ENCODE data around the gene YY1AP1. TPM values are rescaled to one million over a fixed set of nuclear protein-coding genes. Genes with fewer than 3 reads are reported as not detected.
"Not testable (repeated sequence)": the region's sequence is repeated elsewhere in the genome, so short reads cannot be mapped to it uniquely, and the experiment has no call there.

The YY1AP1 gene
- total RNA-seq, 1 experiment from 2014 or later, result 59.3 TPM

DNA sequence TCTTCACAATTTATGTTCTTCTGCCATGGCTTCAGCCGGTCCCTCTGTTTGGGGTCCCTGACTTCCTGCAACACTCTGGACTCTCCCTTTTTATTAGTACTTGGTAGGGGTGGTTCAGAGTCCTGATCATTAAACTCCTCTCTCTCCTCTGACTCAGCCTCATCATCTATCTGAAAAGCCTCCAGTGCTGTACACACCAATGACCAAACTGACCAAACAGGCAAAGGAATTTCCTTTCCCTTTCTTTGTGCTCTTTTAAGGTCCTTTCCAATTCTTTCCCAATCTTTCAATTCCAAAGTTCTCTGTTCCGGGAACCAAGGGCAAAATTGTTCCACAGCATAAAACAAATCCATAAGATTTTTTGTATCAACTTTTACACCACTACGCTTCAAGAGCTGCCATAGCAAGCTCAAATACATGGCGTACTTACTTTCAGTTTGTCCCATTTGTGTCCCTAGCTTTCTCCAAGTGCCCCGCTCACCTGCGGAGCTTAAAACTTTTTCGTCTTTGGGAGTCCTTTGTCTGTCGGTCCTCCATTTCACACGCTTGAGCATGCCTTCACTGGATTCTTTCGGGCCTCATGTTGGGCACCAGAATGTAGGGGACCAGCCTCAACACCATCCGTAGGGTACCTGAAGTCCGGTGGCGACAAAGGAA, 9.9 kb upstream of the YY1AP1 start:
- H3K4me1 ChIP-seq (ENCODE audit: insufficient read depth, low read length, poor library complexity, severe bottlenecking), result no peaks in the 10 kb centered on the region
- no peaks in the 10 kb centered on the region for H3K27me3 ChIP-seq (replicated peaks; ENCODE audit: insufficient read depth, low read depth, low read length, poor library complexity)
- no peak overlapping the region for H3K27ac ChIP-seq (ENCODE audit: low read depth, low read length, poor library complexity, severe bottlenecking)
- ChIA-PET POLR2A (ENCODE audit: low non-redundant PET) (no interaction called here), CTCF (no interaction called here)
- TF ChIP-seq, protein P1, sequence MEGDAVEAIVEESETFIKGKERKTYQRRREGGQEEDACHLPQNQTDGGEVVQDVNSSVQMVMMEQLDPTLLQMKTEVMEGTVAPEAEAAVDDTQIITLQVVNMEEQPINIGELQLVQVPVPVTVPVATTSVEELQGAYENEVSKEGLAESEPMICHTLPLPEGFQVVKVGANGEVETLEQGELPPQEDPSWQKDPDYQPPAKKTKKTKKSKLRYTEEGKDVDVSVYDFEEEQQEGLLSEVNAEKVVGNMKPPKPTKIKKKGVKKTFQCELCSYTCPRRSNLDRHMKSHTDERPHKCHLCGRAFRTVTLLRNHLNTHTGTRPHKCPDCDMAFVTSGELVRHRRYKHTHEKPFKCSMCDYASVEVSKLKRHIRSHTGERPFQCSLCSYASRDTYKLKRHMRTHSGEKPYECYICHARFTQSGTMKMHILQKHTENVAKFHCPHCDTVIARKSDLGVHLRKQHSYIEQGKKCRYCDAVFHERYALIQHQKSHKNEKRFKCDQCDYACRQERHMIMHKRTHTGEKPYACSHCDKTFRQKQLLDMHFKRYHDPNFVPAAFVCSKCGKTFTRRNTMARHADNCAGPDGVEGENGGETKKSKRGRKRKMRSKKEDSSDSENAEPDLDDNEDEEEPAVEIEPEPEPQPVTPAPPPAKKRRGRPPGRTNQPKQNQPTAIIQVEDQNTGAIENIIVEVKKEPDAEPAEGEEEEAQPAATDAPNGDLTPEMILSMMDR (conservative IDR thresholded peaks at IDR 0.05; ENCODE audit: low read depth, low read length), result no peak
- no peak for TF ChIP-seq EZH2 (IDR thresholded peaks at IDR 0.05; ENCODE audit: borderline replicate concordance, low read depth, low read length, poor library complexity, severe bottlenecking)
- no TSS peak for BruUV-seq (replicated peaks)
- no peak overlapping the region for H3K4me3 ChIP-seq (ENCODE audit: low read depth, low read length, poor library complexity, severe bottlenecking)
- no peaks in the 10 kb centered on the region for H3K9me3 ChIP-seq (ENCODE audit: low read depth, low read length, poor library complexity, severe bottlenecking)
- H3K36me3 ChIP-seq (ENCODE audit: insufficient read depth, low read length, poor library complexity, severe bottlenecking), result no peaks in the 10 kb centered on the region
- no peak for DNase-seq (ENCODE audit: low spot score)
- intact Hi-C loops (cut with micrococcal nuclease; ENCODE audit: unreplicated experiment), result no loop called here

DNA sequence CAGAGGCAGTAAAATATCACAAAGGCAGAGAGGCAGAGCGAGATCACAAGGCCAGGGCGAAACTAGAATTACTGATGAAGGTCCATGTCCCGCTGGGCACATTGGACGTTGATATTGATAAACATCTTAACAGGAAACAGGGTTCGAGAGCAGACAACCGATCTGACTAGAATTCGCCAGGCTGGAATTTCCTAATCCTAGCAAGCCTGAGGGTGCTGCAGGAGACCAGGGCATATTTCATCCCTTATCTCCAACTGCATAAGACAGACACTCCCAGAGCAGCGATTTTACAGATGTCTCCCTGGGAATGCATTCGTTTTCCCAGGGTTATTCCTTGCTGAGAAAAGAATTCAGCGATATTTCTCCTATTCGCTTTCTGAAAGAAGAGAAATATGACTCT, 9.0 kb upstream of the YY1AP1 start:
- CTCF ChIA-PET; POLR2A ChIA-PET (ENCODE audit: low non-redundant PET): not testable (repeated sequence)

DNA sequence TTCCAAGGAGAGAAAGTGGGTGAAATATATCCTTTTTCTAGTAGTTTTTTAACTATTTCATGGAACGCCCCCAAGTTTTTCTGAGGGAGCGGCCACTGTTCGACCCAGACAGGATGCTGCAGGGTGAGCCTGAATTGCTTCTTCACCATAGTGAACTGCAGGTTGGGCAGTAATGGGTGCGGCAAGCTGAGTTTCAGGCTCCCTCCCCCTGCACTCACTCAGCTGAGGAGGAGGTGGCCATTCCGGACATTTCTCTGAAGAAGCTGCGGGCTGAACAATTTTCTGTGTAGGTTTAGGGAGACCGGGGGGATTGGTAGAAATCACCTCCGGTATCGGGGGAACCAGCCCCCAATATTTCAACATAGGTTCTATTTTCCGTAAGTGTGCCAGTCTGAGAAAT, 8.5 kb upstream of the YY1AP1 start:
- Histone ChIP-seq H3K36me3 (ENCODE audit: insufficient read depth, low read length, poor library complexity, severe bottlenecking) (peaks cover 14% of the 10 kb centered on the region), H3K27me3 (replicated peaks; ENCODE audit: insufficient read depth, low read depth, low read length, poor library complexity) (no peaks in the 10 kb centered on the region), H3K27ac (ENCODE audit: low read depth, low read length, poor library complexity, severe bottlenecking) (no peak overlapping the region), H3K4me1 (ENCODE audit: insufficient read depth, low read length, poor library complexity, severe bottlenecking) (no peaks in the 10 kb centered on the region), H3K4me3 (ENCODE audit: low read depth, low read length, poor library complexity, severe bottlenecking) (no peak overlapping the region), H3K9me3 (ENCODE audit: low read depth, low read length, poor library complexity, severe bottlenecking) (peaks cover 3% of the 10 kb centered on the region)
- no peak for TF ChIP-seq EZH2 (IDR thresholded peaks at IDR 0.05; ENCODE audit: borderline replicate concordance, low read depth, low read length, poor library complexity, severe bottlenecking)
- TF ChIP-seq, protein P1 (conservative IDR thresholded peaks at IDR 0.05; ENCODE audit: low read depth, low read length), result no peak
- POLR2A ChIA-PET (ENCODE audit: low non-redundant PET), result no interaction called here
- no peak for DNase-seq (ENCODE audit: low spot score)
- intact Hi-C loops (cut with micrococcal nuclease; ENCODE audit: unreplicated experiment), result no loop called here
- CTCF ChIA-PET, result no interaction called here
- BruUV-seq (replicated peaks), result no TSS peak

More for the DNA sequence above, 9.0 kb upstream of the YY1AP1 start:
- DNase-seq (ENCODE audit: low spot score); BruUV-seq (replicated peaks); H3K4me1 ChIP-seq (ENCODE audit: insufficient read depth, low read length, poor library complexity, severe bottlenecking); H3K36me3 ChIP-seq (ENCODE audit: insufficient read depth, low read length, poor library complexity, severe bottlenecking); H3K27me3 ChIP-seq (replicated peaks; ENCODE audit: insufficient read depth, low read depth, low read length, poor library complexity); H3K27ac ChIP-seq (ENCODE audit: low read depth, low read length, poor library complexity, severe bottlenecking); H3K9me3 ChIP-seq (ENCODE audit: low read depth, low read length, poor library complexity, severe bottlenecking); intact Hi-C loops (cut with micrococcal nuclease; ENCODE audit: unreplicated experiment); H3K4me3 ChIP-seq (ENCODE audit: low read depth, low read length, poor library complexity, severe bottlenecking): not testable (repeated sequence)

DNA sequence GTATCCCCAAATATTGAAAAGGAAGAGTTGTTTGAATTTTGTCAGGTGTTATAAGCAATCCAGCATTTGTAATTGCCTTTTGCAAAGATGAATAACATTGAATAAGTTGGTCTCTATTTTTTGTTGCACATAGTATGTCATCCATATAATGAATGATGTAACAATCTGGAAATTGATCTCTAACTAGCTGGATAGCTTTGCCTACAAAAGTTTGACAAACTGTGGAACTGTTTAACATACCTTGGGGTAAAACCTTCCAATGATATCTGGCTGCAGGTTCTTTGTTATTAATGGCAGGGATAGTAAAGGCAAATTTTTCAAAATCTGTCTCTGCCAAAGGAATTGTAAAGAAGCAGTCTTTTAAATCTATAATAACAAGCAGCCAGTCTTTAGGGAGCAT, 8.0 kb upstream of the YY1AP1 start:
- POLR2A ChIA-PET (ENCODE audit: low non-redundant PET), result no interaction called here
- no peak for DNase-seq (ENCODE audit: low spot score)
- Histone ChIP-seq H3K27ac (ENCODE audit: low read depth, low read length, poor library complexity, severe bottlenecking) (no peak overlapping the region), H3K27me3 (replicated peaks; ENCODE audit: insufficient read depth, low read depth, low read length, poor library complexity) (no peaks in the 10 kb centered on the region), H3K36me3 (ENCODE audit: insufficient read depth, low read length, poor library complexity, severe bottlenecking) (peaks cover 19% of the 10 kb centered on the region), H3K4me3 (ENCODE audit: low read depth, low read length, poor library complexity, severe bottlenecking) (no peak overlapping the region), H3K9me3 (ENCODE audit: low read depth, low read length, poor library complexity, severe bottlenecking) (peaks cover 9% of the 10 kb centered on the region), H3K4me1 (ENCODE audit: insufficient read depth, low read length, poor library complexity, severe bottlenecking) (no peaks in the 10 kb centered on the region)
- TF ChIP-seq, protein P1 (conservative IDR thresholded peaks at IDR 0.05; ENCODE audit: low read depth, low read length), result no peak
- TF ChIP-seq EZH2 (IDR thresholded peaks at IDR 0.05; ENCODE audit: borderline replicate concordance, low read depth, low read length, poor library complexity, severe bottlenecking), result no peak
- CTCF ChIA-PET, result no interaction called here
- no TSS peak for BruUV-seq (replicated peaks)
- intact Hi-C loops (cut with micrococcal nuclease; ENCODE audit: unreplicated experiment), result no loop called here

Data from A673 (cell line).